Neural progenitor cell (in vitro differentiated cells): ENCODE results near the gene ZBTB7A. TPM values are rescaled to one million over a fixed set of nuclear protein-coding genes. Genes with fewer than 3 reads are reported as not detected.

Experiments
- DNase-seq: peaks from one replicate; pipeline ENCODE4 v3.0.0-alpha.2; 2016; ENCODE audit warnings: low spot score
- H2AFZ ChIP-seq: fragments of 200-600 bp; sonication (generic); replicated peaks from 2 replicates; pipeline ENCODE4 v1.6.1; 2016; ENCODE audit warnings: antibody characterized with exemption
- H3F3A ChIP-seq: fragments of 200-600 bp; sonication (generic); 2 replicates; pipeline ENCODE4 v1.6.1; 2016; ENCODE audit warnings: antibody characterized with exemption, low read depth
- H3K27ac ChIP-seq: fragments of 200-600 bp; sonication (generic); 2 replicates; pipeline ENCODE4 v1.5.1; 2016; ENCODE audit warnings: mild to moderate bottlenecking
- H3K27me3 ChIP-seq: fragments of 200-600 bp; sonication (generic); 2 replicates; pipeline ENCODE4 v1.6.1; 2016; ENCODE audit warnings: mild to moderate bottlenecking, moderate library complexity
- H3K36me3 ChIP-seq: fragments of 200-600 bp; sonication (generic); 2 replicates; pipeline ENCODE4 v1.5.1; 2016
- H3K4me1 ChIP-seq: fragments of 200-600 bp; sonication (generic); 2 replicates; pipeline ENCODE4 v1.6.1; 2016; ENCODE audit warnings: mixed run types
- H3K4me2 ChIP-seq: fragments of 200-600 bp; sonication (generic); 2 replicates; pipeline ENCODE4 v1.6.1; 2016
- H3K4me3 ChIP-seq: fragments of 200-600 bp; sonication (generic); 2 replicates; pipeline ENCODE4 v1.5.1; 2016
- H3K79me2 ChIP-seq: fragments of 200-600 bp; sonication (generic); 2 replicates; pipeline ENCODE4 v1.6.1; 2016; ENCODE audit warnings: low read depth
- H3K9ac ChIP-seq: fragments of 200-600 bp; sonication (generic); 2 replicates; pipeline ENCODE4 v1.6.1; 2016
- H3K9me3 ChIP-seq: fragments of 200-600 bp; sonication (generic); 2 replicates; pipeline ENCODE4 v1.5.1; 2016; ENCODE audit warnings: low read depth
- H4K20me1 ChIP-seq: fragments of 200-600 bp; sonication (generic); 2 replicates; pipeline ENCODE4 v1.6.1; 2016; ENCODE audit warnings: low read depth
- H3K27ac Mint-ChIP-seq: 3 replicates; pipeline ENCODE4 v1.8.0; 2021; ENCODE audit warnings: mixed read lengths
- H3K27me3 Mint-ChIP-seq: 2 replicates; pipeline ENCODE4 v1.8.0; 2022; ENCODE audit warnings: low read depth, mild to moderate bottlenecking, inconsistent platforms, moderate library complexity, mixed read lengths; ENCODE audit not compliant: insufficient read depth
- H3K36me3 Mint-ChIP-seq: 3 replicates; pipeline ENCODE4 v1.8.0; 2021; ENCODE audit warnings: mixed read lengths
- H3K4me1 Mint-ChIP-seq: 3 replicates; pipeline ENCODE4 v1.8.0; 2021; ENCODE audit warnings: mixed read lengths
- H3K4me3 Mint-ChIP-seq: 3 replicates; pipeline ENCODE4 v1.8.0; 2021; ENCODE audit warnings: mild to moderate bottlenecking, moderate library complexity, mixed read lengths
- H3K9me3 Mint-ChIP-seq: 3 replicates; pipeline ENCODE4 v1.8.0; 2020; ENCODE audit warnings: mixed read lengths
- CTCF ChIP-seq: fragments of 200-600 bp; sonication (generic); IDR thresholded peaks from 2 replicates; pipeline ENCODE4 v1.5.1; 2017; ENCODE audit warnings: antibody characterized with exemption, mild to moderate bottlenecking
- EZH2 ChIP-seq: fragments of 200-600 bp; sonication (generic); IDR thresholded peaks from 2 replicates; pipeline ENCODE4 v1.6.1; 2017; ENCODE audit warnings: antibody characterized with exemption, mild to moderate bottlenecking, moderate library complexity
- EZH2phosphoT487 ChIP-seq: fragments of 200-600 bp; sonication (generic); IDR thresholded peaks from 2 replicates; pipeline ENCODE4 v1.6.1; 2017; ENCODE audit warnings: antibody characterized with exemption
- total RNA-seq: library from RNA; depleted of rRNA; stranded (reverse); fragments of >200 nt; gene quantifications from 2 replicates; pipeline ENCODE4 v1.2.3, GENCODE V29; 2015; ENCODE audit warnings: low replicate concordance

The ZBTB7A gene
- total RNA-seq, 1 donor from 2014 or later = 4.0 TPM

GRCh38 chr19:4080473-4080872 is 13.8 kb upstream of the ZBTB7A start:
- no peak overlapping the region for H3K4me2 ChIP-seq
- H3K4me3 ChIP-seq = no peak overlapping the region
- H3K79me2 ChIP-seq = no peaks in the 10 kb centered on the region
- no peaks in the 10 kb centered on the region for H3K36me3 Mint-ChIP-seq
- H3K27me3 Mint-ChIP-seq = peaks cover 9% of the 10 kb centered on the region
- H3K27ac Mint-ChIP-seq = no peak overlapping the region
- H2AFZ ChIP-seq = no peak overlapping the region
- no peak overlapping the region for H3K27ac ChIP-seq
- no peaks in the 10 kb centered on the region for H3K4me1 ChIP-seq
- no peaks in the 10 kb centered on the region for H4K20me1 ChIP-seq
- H3K9me3 ChIP-seq = no peaks in the 10 kb centered on the region
- no peaks in the 10 kb centered on the region for H3K4me1 Mint-ChIP-seq
- no peaks in the 10 kb centered on the region for H3K27me3 ChIP-seq
- H3K9me3 Mint-ChIP-seq = no peaks in the 10 kb centered on the region
- no peak for DNase-seq
- no peak for TF ChIP-seq CTCF
- no peak for TF ChIP-seq EZH2phosphoT487
- TF ChIP-seq EZH2 = no peak
- no peaks in the 10 kb centered on the region for H3F3A ChIP-seq
- no peaks in the 10 kb centered on the region for H3K36me3 ChIP-seq
- H3K4me3 Mint-ChIP-seq = no peak overlapping the region
- H3K9ac ChIP-seq = no peak overlapping the region

- no peak for TF ChIP-seq CTCF
- TF ChIP-seq EZH2 = no peak
- no peaks in the 10 kb centered on the region for H3K79me2 ChIP-seq
- no peaks in the 10 kb centered on the region for H3K27me3 ChIP-seq
- DNase-seq = no peak
- no peak overlapping the region for H3K27ac ChIP-seq
- no peaks in the 10 kb centered on the region for H3K9me3 ChIP-seq
- H3K9me3 Mint-ChIP-seq = no peaks in the 10 kb centered on the region
- no peak overlapping the region for H3K4me3 Mint-ChIP-seq
- H2AFZ ChIP-seq = no peak overlapping the region
- H3K9ac ChIP-seq = no peak overlapping the region
- no peak overlapping the region for H3K27ac Mint-ChIP-seq
- peaks cover 11% of the 10 kb centered on the region for H3K27me3 Mint-ChIP-seq
- H3K36me3 Mint-ChIP-seq = no peaks in the 10 kb centered on the region
- no peaks in the 10 kb centered on the region for H4K20me1 ChIP-seq
- no peaks in the 10 kb centered on the region for H3K36me3 ChIP-seq
- no peak overlapping the region for H3K4me3 ChIP-seq
- H3K4me1 ChIP-seq = no peaks in the 10 kb centered on the region
- H3K4me1 Mint-ChIP-seq = peaks cover 3% of the 10 kb centered on the region
- H3F3A ChIP-seq = no peaks in the 10 kb centered on the region
- H3K4me2 ChIP-seq = no peak overlapping the region
These were observed 11.3 kb upstream of the ZBTB7A start for GRCh38 chr19:4077800-4078684.

GRCh38 chr19:4077007-4077374 is 10.3 kb upstream of the ZBTB7A start:
- H3K27me3 Mint-ChIP-seq = peaks cover 13% of the 10 kb centered on the region
- Histone ChIP-seq H4K20me1 (no peaks in the 10 kb centered on the region), H3K9me3 (no peaks in the 10 kb centered on the region), H3K27me3 (no peaks in the 10 kb centered on the region), H3K4me1 (no peaks in the 10 kb centered on the region), H3K27ac (no peak overlapping the region), H2AFZ (no peak overlapping the region), H3K36me3 (no peaks in the 10 kb centered on the region), H3K4me3 (no peak overlapping the region), H3K79me2 (no peaks in the 10 kb centered on the region), H3F3A (no peaks in the 10 kb centered on the region), H3K9ac (no peak overlapping the region), H3K4me2 (no peak overlapping the region)
- peaks cover 3% of the 10 kb centered on the region for H3K4me1 Mint-ChIP-seq
- TF ChIP-seq CTCF = no peak
- TF ChIP-seq EZH2 = no peak
- TF ChIP-seq EZH2phosphoT487 = no peak
- H3K36me3 Mint-ChIP-seq = no peaks in the 10 kb centered on the region
- H3K9me3 Mint-ChIP-seq = no peaks in the 10 kb centered on the region
- peak overlapping the region; percentile 74 for H3K27ac Mint-ChIP-seq
- no peak for DNase-seq
- H3K4me3 Mint-ChIP-seq = no peak overlapping the region
